NB4 (cell line): ENCODE results near the gene NAV3.

ENCODE experiments used
- DNase-seq: peaks from one replicate; pipeline ENCODE4 v3.0.0; 2010; ENCODE audit warnings: low read depth
- H3K4me3 ChIP-seq: one replicate; pipeline ENCODE4 v1.5.1; 2011; ENCODE audit warnings: mild to moderate bottlenecking, low read depth, low read length, moderate library complexity
- CTCF ChIP-seq: IDR thresholded peaks from one replicate; pipeline ENCODE4 v1.5.1; 2012; ENCODE audit warnings: low read depth, low read length
- MYC ChIP-seq: IDR thresholded peaks from 2 replicates; pipeline ENCODE4 v1.6.1; 2011; ENCODE audit warnings: low read depth, low read length
- POLR2A ChIP-seq: IDR thresholded peaks from 2 replicates; pipeline ENCODE4 v1.6.1; 2011; ENCODE audit warnings: mild to moderate bottlenecking; ENCODE audit not compliant: insufficient read length; ENCODE audit errors: extremely low read depth
- TF ChIP-seq, protein P1 (sequence below): IDR thresholded peaks from 2 replicates; pipeline ENCODE4 v1.6.1; 2011; ENCODE audit warnings: low read depth, low read length

NAV3 gene

DNA sequence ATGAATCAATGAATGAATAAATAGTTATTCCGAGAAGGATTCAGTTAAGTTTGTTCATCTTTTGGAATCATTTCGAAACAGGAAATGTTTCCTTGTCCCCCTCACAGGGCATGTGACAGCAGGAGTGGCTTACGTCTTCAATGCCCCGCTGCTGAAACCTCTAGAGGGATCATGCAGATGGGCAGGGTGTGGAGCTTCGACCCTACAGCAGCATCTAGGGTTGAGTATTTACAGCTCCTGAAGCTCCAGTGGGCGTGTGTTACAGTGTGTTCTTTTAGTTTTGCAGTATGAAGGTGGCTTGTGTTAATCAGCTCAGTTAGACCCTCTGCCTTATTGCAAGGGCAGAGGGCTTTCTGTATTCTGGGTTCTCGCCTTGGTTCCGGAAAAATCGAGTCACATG, 2.6 kb downstream of the NAV3 start:
- DNase-seq = no peak
- no peak for TF ChIP-seq CTCF
- H3K4me3 ChIP-seq = no peak overlapping the region

DNA sequence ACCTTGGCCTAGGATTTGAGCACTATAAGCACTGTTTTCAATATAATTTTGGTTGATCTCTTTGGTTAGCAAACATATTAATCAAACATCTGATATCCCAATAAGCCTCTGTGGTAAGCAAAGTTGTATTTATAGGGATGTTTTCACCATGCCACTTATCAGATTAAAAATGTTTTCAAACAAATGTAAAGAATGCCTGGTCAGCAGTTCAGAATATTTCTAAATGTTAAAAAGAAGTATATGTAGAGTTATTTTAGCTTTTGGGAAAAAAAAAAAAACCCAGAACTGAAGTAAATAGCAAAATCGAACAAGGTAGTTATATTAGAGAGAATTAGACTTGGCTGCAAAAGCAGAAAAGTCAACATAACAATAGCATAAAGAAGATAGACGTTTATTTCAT, 3.9 kb downstream of the NAV3 start:
- no peak for TF ChIP-seq CTCF
- no peak overlapping the region for H3K4me3 ChIP-seq

DNA sequence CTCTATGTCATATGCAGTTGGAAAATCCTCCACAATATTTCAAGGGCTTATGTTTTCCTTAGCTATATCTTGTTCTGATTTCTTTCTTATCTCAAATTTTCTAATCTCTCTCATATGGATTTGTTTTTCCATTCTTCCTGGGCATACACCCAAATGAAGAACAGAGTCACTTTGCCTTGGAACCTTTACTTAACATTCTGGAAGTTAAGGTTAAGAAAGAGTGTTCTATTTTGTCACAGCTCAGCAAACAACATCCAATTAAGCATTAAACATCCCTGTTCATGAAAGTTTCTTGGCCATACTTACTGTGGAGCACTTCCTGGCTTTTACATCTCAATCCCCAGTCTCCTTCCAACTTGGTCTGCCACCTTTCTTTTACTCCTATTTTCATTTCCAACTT, 5.3 kb downstream of the NAV3 start:
- DNase-seq = no peak
- no peak overlapping the region for H3K4me3 ChIP-seq
- TF ChIP-seq MYC (no peak), POLR2A (no peak)

More for the DNA sequence above, 3.9 kb downstream of the NAV3 start:
- DNase-seq = no peak

GRCh38 chr12:77837876-77838291, 7.2 kb downstream of the NAV3 start:
- TF ChIP-seq MYC (no peak), POLR2A (no peak), CTCF (no peak)
- TF ChIP-seq, protein P1, sequence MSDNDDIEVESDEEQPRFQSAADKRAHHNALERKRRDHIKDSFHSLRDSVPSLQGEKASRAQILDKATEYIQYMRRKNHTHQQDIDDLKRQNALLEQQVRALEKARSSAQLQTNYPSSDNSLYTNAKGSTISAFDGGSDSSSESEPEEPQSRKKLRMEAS = no peak
- no peak for DNase-seq
- no peak overlapping the region for H3K4me3 ChIP-seq

DNA sequence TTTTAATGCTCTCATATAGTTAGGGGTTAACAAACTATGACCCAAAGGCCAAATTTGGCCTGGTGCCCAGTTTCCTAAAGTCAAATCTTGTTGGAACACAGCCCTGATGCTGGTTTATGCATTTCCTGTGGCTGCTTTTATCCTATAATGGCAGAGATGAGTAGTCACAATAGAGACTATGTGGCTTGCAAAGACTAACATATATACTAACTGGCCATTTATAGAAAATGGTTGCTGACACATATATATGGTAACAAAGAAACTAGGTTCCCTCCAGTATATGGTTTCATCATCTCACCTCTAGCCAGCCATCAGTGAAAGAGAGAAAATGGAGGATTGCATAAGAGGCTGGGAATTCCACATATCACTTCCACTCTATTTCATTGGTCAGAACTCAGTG, 10.8 kb downstream of the NAV3 start:
- no peak for DNase-seq
- TF ChIP-seq, protein P1 = no peak
- H3K4me3 ChIP-seq = no peak overlapping the region

DNA sequence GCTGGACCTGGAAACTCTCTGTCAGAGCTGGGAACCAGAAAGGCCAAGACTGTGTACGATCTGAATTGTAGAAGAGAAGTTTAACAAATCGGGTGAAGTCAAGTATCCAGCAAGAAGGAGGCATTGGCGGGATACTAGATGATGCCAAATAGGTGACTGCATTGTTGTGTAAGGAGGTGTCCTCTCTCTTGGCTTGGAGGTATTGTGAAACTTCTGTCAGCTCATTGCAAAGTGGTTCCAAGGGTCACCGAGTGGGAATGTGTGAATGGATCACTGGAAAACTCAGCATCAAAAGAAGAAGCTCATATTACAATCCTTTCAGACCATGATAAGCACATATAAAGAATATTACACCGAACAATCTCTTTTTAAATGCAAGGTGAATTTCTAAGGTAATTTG, 11.7 kb downstream of the NAV3 start:
- TF ChIP-seq, protein P1 = no peak
- TF ChIP-seq MYC (no peak), CTCF (no peak)
- no peak overlapping the region for H3K4me3 ChIP-seq
- DNase-seq = no peak

DNA sequence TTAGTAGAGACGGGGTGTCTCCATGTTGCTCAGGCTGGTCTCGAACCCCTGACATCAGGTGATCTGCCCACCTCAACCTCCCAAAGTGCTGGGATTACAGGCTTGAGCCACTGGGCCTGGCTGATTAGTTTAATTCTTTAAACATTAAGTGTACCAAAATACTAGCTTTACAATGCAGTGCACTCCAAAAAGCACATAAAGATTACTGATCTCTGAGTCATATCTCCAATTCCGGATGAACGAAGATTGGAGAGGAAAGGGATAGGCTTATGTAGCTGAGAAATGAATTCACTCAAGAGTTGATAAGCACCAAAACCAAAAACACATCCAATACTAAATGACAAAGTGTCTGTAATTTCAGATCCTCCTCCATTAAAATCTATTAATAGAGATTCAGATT, 15.1 kb downstream of the NAV3 start:
- DNase-seq = no peak
- H3K4me3 ChIP-seq = no peak overlapping the region
- no peak for TF ChIP-seq CTCF
- TF ChIP-seq, protein P1 = no peak
